Measurements from ENCODE around the gene CACNA1F.

DNA sequence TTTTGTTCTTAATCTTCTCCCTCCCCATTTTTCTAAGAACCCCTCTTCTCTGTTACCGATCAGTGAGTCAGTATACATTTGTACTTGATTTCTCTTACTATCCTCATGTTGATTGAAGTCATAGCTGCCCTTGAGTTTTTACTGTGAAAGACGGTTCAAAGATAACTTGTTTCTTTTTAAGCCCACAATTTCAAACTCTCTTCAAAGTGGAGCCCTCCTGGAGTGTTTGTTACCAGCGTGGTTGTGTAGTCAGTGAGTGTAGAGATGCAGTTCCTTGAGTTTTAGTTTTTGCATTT is 44.3 kb upstream of the CACNA1F start:
- TF ChIP-seq, protein P1, sequence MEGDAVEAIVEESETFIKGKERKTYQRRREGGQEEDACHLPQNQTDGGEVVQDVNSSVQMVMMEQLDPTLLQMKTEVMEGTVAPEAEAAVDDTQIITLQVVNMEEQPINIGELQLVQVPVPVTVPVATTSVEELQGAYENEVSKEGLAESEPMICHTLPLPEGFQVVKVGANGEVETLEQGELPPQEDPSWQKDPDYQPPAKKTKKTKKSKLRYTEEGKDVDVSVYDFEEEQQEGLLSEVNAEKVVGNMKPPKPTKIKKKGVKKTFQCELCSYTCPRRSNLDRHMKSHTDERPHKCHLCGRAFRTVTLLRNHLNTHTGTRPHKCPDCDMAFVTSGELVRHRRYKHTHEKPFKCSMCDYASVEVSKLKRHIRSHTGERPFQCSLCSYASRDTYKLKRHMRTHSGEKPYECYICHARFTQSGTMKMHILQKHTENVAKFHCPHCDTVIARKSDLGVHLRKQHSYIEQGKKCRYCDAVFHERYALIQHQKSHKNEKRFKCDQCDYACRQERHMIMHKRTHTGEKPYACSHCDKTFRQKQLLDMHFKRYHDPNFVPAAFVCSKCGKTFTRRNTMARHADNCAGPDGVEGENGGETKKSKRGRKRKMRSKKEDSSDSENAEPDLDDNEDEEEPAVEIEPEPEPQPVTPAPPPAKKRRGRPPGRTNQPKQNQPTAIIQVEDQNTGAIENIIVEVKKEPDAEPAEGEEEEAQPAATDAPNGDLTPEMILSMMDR (IDR thresholded peaks at IDR 0.05) = no peak
- TF ChIP-seq POLR2A (IDR thresholded peaks at IDR 0.05) = no peak

Data from stomach (tissue), 4 donors.